ENCODE measurements around the gene SPO11. TPM values are rescaled to one million over a fixed set of nuclear protein-coding genes. Genes with fewer than 3 reads are reported as not detected.

SPO11 gene
- total RNA-seq, 4 donors from 2014 or later = not detected

GRCh38 chr20:57380081-57380750, 50.6 kb downstream of the SPO11 start:
- Histone ChIP-seq H3K27ac (no peak overlapping the region), H3K9me3 (no peaks in the 10 kb centered on the region), H3K36me3 (peaks cover 0 to 79% (median 19%) of the 10 kb centered on the region in 3 donors), H3K4me1 (peaks cover 0 to 5% (median 0%) of the 10 kb centered on the region in 4 donors), H3K27me3 (no peaks in the 10 kb centered on the region), H3K4me3 (no peak overlapping the region)
- TF ChIP-seq CTCF (IDR thresholded peaks at IDR 0.05) (no peak), POLR2A (IDR thresholded peaks at IDR 0.05) (no peak), EP300 (IDR thresholded peaks at IDR 0.05) (no peak)
- no peak for DNase-seq (ENCODE audit: low spot score in 2 of 2)
- 81 to 85% methylated on average over 10 of the region's 10 CpGs for WGBS, 2 donors

- Histone ChIP-seq H3K9me3 (peaks cover 0 to 5% (median 0%) of the 10 kb centered on the region in 4 donors), H3K27me3 (no peaks in the 10 kb centered on the region), H3K27ac (no peak overlapping the region), H3K4me1 (peaks cover 0 to 5% (median 0%) of the 10 kb centered on the region in 4 donors), H3K36me3 (peaks cover 0 to 79% (median 19%) of the 10 kb centered on the region in 3 donors), H3K4me3 (no peak overlapping the region)
- peak; percentile 73 to 87 for DNase-seq (ENCODE audit: low spot score in 2 of 2)
- 47 to 51% methylated on average over 20 of the region's 20 CpGs for WGBS, 2 donors
- no peak for TF ChIP-seq POLR2A (IDR thresholded peaks at IDR 0.05)
- peak; percentile 90 to 92 (median 90) for TF ChIP-seq CTCF (IDR thresholded peaks at IDR 0.05)
- no peak for TF ChIP-seq EP300 (IDR thresholded peaks at IDR 0.05)
Observed at GRCh38 chr20:57381596-57382503, 52.2 kb downstream of the SPO11 start.

- H3K4me1 ChIP-seq = peaks cover 0 to 5% (median 0%) of the 10 kb centered on the region in 4 donors
- DNase-seq (ENCODE audit: low spot score in 2 of 2) = no peak
- no peak overlapping the region for H3K4me3 ChIP-seq
- peaks cover 0 to 72% (median 13%) of the 10 kb centered on the region in 3 donors for H3K36me3 ChIP-seq
- TF ChIP-seq CTCF (IDR thresholded peaks at IDR 0.05) (no peak), EP300 (IDR thresholded peaks at IDR 0.05) (no peak), POLR2A (IDR thresholded peaks at IDR 0.05) (no peak)
- no peaks in the 10 kb centered on the region for H3K27me3 ChIP-seq
- H3K27ac ChIP-seq = no peak overlapping the region
- H3K9me3 ChIP-seq = peaks cover 0 to 5% (median 0%) of the 10 kb centered on the region in 4 donors
- WGBS, 2 donors = 86 to 92% methylated on average over 5 of the region's 5 CpGs
Observed at GRCh38 chr20:57382516-57382915, 52.9 kb downstream of the SPO11 start.

- H3K27me3 ChIP-seq = no peaks in the 10 kb centered on the region
- DNase-seq (ENCODE audit: low spot score in 2 of 2) = no peak
- peaks cover 0 to 60% (median 2%) of the 10 kb centered on the region in 3 donors for H3K36me3 ChIP-seq
- H3K4me3 ChIP-seq = no peak overlapping the region
- H3K4me1 ChIP-seq = peaks cover 0 to 5% (median 0%) of the 10 kb centered on the region in 4 donors
- no peak overlapping the region for H3K27ac ChIP-seq
- 80 to 83% methylated on average over 20 of the region's 20 CpGs for whole genome bisulfite sequencing, 2 donors
- TF ChIP-seq CTCF (IDR thresholded peaks at IDR 0.05) (no peak), EP300 (IDR thresholded peaks at IDR 0.05) (no peak), POLR2A (IDR thresholded peaks at IDR 0.05) (no peak)
- H3K9me3 ChIP-seq = peaks cover 0 to 5% (median 0%) of the 10 kb centered on the region in 4 donors
Observed at GRCh38 chr20:57383447-57384347, 54.1 kb downstream of the SPO11 start.

All from tibial nerve (tissue), 4 donors.